ENCODE results near the gene CRYBG3. TPM values are rescaled to one million over a fixed set of nuclear protein-coding genes. Genes with fewer than 3 reads are reported as not detected.
"Not testable (repeated sequence)": the region's sequence is repeated elsewhere in the genome, so short reads cannot be mapped to it uniquely, and the experiment has no call there.

CRYBG3 gene
- total RNA-seq, 2 experiments from 2014 or later, result 1.6 to 1.8 TPM

- Mint-ChIP-seq H3K36me3 (ENCODE audit: low read depth) (no peaks in the 10 kb centered on the region), H3K4me1 (ENCODE audit: low read depth) (peaks cover 4% of the 10 kb centered on the region)
- POLR2A ChIA-PET, result no interaction called here
These were observed 79.8 kb downstream of the CRYBG3 start for GRCh38 chr3:97901313-97902248.

GRCh38 chr3:97909830-97910229 is 88.0 kb downstream of the CRYBG3 start:
- H3K27me3 Mint-ChIP-seq (ENCODE audit: low read depth); H3K27ac Mint-ChIP-seq; CTCF ChIA-PET; POLR2A ChIA-PET; DNase-seq; H3K4me3 Mint-ChIP-seq; ATAC-seq; H3K9me3 Mint-ChIP-seq (ENCODE audit: insufficient read depth): not testable (repeated sequence)
- Mint-ChIP-seq H3K36me3 (ENCODE audit: low read depth) (peaks cover 11% of the 10 kb centered on the region), H3K4me1 (ENCODE audit: low read depth) (peaks cover 29% of the 10 kb centered on the region)

More at GRCh38 chr3:97901313-97902248, 79.8 kb downstream of the CRYBG3 start:
- Mint-ChIP-seq H3K4me3 (no peak overlapping the region), H3K27me3 (ENCODE audit: low read depth) (no peaks in the 10 kb centered on the region), H3K27ac (no peak overlapping the region), H3K9me3 (ENCODE audit: insufficient read depth) (no peaks in the 10 kb centered on the region)
- CTCF ChIA-PET, result no interaction called here
- no peak for ATAC-seq
- no peak for DNase-seq

DNA sequence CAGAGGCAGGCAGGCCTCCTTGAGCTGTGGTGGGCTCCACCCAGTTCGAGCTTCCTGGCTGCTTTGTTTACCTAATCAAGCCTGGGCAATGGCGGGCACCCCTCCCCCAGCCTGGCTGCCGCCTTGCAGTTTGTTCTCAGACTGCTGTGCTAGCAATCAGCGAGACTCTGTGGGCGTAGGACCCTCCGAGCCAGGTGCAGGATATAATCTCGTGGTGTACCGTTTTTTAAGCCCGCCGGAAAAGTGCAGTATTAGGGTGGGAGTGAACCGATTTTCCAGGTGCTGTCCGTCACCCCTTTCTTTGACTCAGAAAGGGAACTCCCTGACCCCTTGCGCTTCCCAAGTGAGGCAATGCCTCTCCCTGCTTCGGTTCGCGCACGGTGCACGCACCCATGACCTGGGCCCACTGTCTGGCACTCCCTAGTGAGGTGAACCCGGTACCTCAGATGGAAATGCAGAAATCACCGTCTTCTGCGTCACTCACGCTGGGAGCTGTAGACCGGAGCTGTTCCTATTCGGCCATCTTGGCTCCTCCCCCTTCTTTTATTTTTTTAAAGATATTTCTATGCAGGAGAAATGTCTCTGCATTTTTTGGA is 88.5 kb downstream of the CRYBG3 start:
- DNase-seq, result peak; percentile 46
- H3K27ac Mint-ChIP-seq, result peak overlapping the region; percentile 87
- H3K9me3 Mint-ChIP-seq (ENCODE audit: insufficient read depth); CTCF ChIA-PET; H3K27me3 Mint-ChIP-seq (ENCODE audit: low read depth): not testable (repeated sequence)
- peak overlapping the region; percentile 72 for H3K4me3 Mint-ChIP-seq
- H3K4me1 Mint-ChIP-seq (ENCODE audit: low read depth), result peaks cover 33% of the 10 kb centered on the region
- peak; percentile 52 for ATAC-seq
- H3K36me3 Mint-ChIP-seq (ENCODE audit: low read depth), result peaks cover 12% of the 10 kb centered on the region
- POLR2A ChIA-PET, result interaction anchor here (1.1 kb wide), 1 partner anchor 19 kb away, joined by 4 read pairs; no protein-coding TSS in a partner anchor

GRCh38 chr3:97910931-97911351 is 89.1 kb downstream of the CRYBG3 start:
- H3K4me1 Mint-ChIP-seq (ENCODE audit: low read depth), result peaks cover 33% of the 10 kb centered on the region
- ATAC-seq (peak; percentile 82), DNase-seq (peak; percentile 45)
- H3K4me3 Mint-ChIP-seq, result peak overlapping the region; percentile 72
- peak overlapping the region; percentile 87 for H3K27ac Mint-ChIP-seq
- CTCF ChIA-PET, result interaction anchor here (1.2 kb wide), 1 partner anchor 93 kb away, joined by 3 read pairs; no protein-coding TSS in a partner anchor
- POLR2A ChIA-PET, result interaction anchor here (1.1 kb wide), 1 partner anchor 19 kb away, joined by 4 read pairs; no protein-coding TSS in a partner anchor
- peaks cover 14% of the 10 kb centered on the region for H3K36me3 Mint-ChIP-seq (ENCODE audit: low read depth)
- H3K27me3 Mint-ChIP-seq (ENCODE audit: low read depth), result no peaks in the 10 kb centered on the region
- H3K9me3 Mint-ChIP-seq (ENCODE audit: insufficient read depth), result no peaks in the 10 kb centered on the region

DNA sequence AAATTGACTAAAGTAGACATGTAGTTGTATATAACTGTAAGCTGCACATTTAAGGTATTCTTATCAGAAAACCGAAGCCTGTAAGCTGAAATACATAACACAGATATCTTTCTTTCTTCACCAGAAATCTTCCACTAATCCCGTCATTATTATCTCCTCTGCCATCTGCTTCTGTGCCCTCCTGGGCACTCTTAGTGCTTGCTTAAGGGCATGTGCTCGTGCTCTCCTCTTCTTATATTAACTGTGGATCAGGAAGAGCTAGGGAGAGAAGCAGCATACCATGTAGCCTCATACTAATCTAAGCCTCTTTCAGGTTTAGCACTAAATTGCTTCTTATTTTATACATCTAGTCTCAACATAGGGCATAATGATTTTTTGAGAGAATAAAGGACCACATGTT is 89.6 kb downstream of the CRYBG3 start:
- Mint-ChIP-seq H3K4me3 (no peak overlapping the region), H3K27me3 (ENCODE audit: low read depth) (no peaks in the 10 kb centered on the region), H3K27ac (peak overlapping the region; percentile 87), H3K36me3 (ENCODE audit: low read depth) (peaks cover 17% of the 10 kb centered on the region), H3K4me1 (ENCODE audit: low read depth) (peaks cover 33% of the 10 kb centered on the region), H3K9me3 (ENCODE audit: insufficient read depth) (no peaks in the 10 kb centered on the region)
- CTCF ChIA-PET, result interaction anchor here (1.2 kb wide), 1 partner anchor 94 kb away, joined by 3 read pairs; no protein-coding TSS in a partner anchor
- ATAC-seq (peak; percentile 18), DNase-seq (no peak)
- POLR2A ChIA-PET, result no interaction called here

DNA sequence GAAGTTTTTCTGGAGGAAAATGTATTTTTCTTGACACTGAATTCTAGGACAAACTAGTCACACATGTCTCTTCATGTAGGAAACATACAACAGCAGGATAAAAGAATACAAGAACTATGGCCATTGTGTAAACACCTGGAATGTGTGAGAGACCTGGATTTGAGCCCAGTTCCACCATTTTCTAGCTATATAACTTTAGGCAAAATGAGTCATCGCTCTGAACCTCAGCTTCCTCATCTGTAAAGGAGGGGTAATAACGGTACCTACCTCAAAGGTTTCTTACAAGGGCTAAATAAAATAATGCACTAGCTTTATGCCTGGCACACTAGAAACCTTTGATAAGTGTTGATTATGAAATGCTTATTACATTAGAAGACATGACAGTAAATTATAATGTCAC is 92.6 kb downstream of the CRYBG3 start:
- DNase-seq (no peak), ATAC-seq (no peak)
- H3K4me3 Mint-ChIP-seq, result no peak overlapping the region
- peaks cover 14% of the 10 kb centered on the region for H3K36me3 Mint-ChIP-seq (ENCODE audit: low read depth)
- no peaks in the 10 kb centered on the region for H3K27me3 Mint-ChIP-seq (ENCODE audit: low read depth)
- H3K4me1 Mint-ChIP-seq (ENCODE audit: low read depth), result peaks cover 33% of the 10 kb centered on the region
- CTCF ChIA-PET, result no interaction called here
- no peak overlapping the region for H3K27ac Mint-ChIP-seq
- POLR2A ChIA-PET, result no interaction called here
- H3K9me3 Mint-ChIP-seq (ENCODE audit: insufficient read depth), result no peaks in the 10 kb centered on the region

DNA sequence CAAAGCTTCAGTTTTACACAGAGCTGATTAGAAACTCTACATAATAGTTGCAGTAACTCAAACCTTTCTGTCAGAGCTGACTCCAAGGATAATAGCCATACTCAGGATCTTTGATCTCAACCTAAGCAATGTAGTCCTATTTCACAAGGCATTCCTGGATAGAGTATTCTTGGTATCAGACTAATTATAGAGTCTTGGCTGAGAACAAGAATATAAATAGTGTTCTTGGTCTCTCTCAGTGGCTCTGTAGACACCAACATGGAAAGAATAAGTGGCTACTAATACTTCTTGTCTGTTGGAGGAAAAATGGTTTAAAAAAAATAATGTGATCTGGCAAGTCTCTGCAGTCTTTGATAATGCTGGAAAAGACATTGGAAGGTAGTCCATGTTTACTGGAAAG is 94.8 kb downstream of the CRYBG3 start:
- ChIA-PET POLR2A (no interaction called here), CTCF (no interaction called here)
- Mint-ChIP-seq H3K4me3 (no peak overlapping the region), H3K36me3 (ENCODE audit: low read depth) (peaks cover 12% of the 10 kb centered on the region), H3K9me3 (ENCODE audit: insufficient read depth) (no peaks in the 10 kb centered on the region), H3K27me3 (ENCODE audit: low read depth) (no peaks in the 10 kb centered on the region), H3K27ac (no peak overlapping the region), H3K4me1 (ENCODE audit: low read depth) (peaks cover 18% of the 10 kb centered on the region)
- ATAC-seq, result no peak
- no peak for DNase-seq

- POLR2A ChIA-PET, result interaction anchor here (0.6 kb wide), 1 partner anchor 20 kb away, joined by 4 read pairs; no protein-coding TSS in a partner anchor
- DNase-seq (no peak), ATAC-seq (no peak)
- Mint-ChIP-seq H3K4me3 (no peak overlapping the region), H3K36me3 (ENCODE audit: low read depth) (peaks cover 17% of the 10 kb centered on the region), H3K4me1 (ENCODE audit: low read depth) (peaks cover 14% of the 10 kb centered on the region), H3K27ac (no peak overlapping the region), H3K27me3 (ENCODE audit: low read depth) (no peaks in the 10 kb centered on the region), H3K9me3 (ENCODE audit: insufficient read depth) (no peaks in the 10 kb centered on the region)
- CTCF ChIA-PET, result no interaction called here
These were observed 96.2 kb downstream of the CRYBG3 start for GRCh38 chr3:97917813-97918536.

DNA sequence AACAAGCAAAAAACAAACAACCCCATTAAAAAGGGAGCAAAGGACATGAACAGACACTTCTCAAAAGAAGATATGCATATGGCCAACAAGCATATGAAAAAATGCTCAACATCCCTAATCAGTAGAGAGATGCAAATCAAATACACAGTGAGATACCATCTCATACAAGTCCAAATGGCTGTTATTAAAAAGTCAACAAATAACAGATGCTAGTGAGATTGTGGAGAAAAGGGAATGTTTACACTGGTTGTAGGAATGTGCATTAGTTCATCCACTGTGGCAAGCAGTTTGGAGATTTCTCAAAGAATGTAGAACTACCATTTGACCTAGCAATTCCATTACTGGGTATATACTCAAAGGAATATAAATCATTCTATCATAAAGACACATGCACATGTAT is 105.9 kb downstream of the CRYBG3 start:
- Mint-ChIP-seq H3K27ac (no peak overlapping the region), H3K4me1 (ENCODE audit: low read depth) (no peaks in the 10 kb centered on the region), H3K36me3 (ENCODE audit: low read depth) (peaks cover 5% of the 10 kb centered on the region), H3K9me3 (ENCODE audit: insufficient read depth) (no peaks in the 10 kb centered on the region), H3K4me3 (no peak overlapping the region), H3K27me3 (ENCODE audit: low read depth) (no peaks in the 10 kb centered on the region)
- CTCF ChIA-PET, result no interaction called here
- DNase-seq, result no peak
- ATAC-seq, result no peak
- POLR2A ChIA-PET, result no interaction called here

GRCh38 chr3:97928986-97929385 is 107.2 kb downstream of the CRYBG3 start:
- H3K9me3 Mint-ChIP-seq (ENCODE audit: insufficient read depth), result no peaks in the 10 kb centered on the region
- H3K36me3 Mint-ChIP-seq (ENCODE audit: low read depth), result peaks cover 5% of the 10 kb centered on the region
- POLR2A ChIA-PET, result no interaction called here
- H3K27me3 Mint-ChIP-seq (ENCODE audit: low read depth), result no peaks in the 10 kb centered on the region
- no peak for DNase-seq
- CTCF ChIA-PET, result no interaction called here
- no peak for ATAC-seq
- H3K4me1 Mint-ChIP-seq (ENCODE audit: low read depth), result no peaks in the 10 kb centered on the region
- no peak overlapping the region for H3K4me3 Mint-ChIP-seq
- no peak overlapping the region for H3K27ac Mint-ChIP-seq

DNA sequence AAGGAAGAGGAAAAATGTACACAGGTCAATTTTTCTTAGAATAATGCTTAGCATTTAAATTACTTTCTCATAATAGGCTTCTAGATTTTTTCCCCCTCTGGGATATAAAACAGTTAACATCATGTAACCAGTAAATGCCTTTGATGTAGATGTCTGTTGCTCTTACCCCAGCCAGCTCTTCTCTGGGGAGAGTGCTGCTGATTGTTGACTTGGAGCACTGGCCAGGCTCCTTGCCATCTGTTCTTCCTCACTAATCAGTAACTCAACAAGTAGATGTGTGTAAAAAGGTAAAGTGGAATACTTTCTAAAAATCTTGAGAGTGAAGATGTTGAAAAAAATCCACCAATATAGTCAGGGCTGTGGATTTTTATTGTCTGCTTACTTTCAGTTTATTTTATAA is 108.2 kb downstream of the CRYBG3 start:
- no peak overlapping the region for H3K27ac Mint-ChIP-seq
- H3K27me3 Mint-ChIP-seq (ENCODE audit: low read depth), result no peaks in the 10 kb centered on the region
- no peak overlapping the region for H3K4me3 Mint-ChIP-seq
- ATAC-seq (no peak), DNase-seq (no peak)
- ChIA-PET CTCF (interaction anchor here (1.0 kb wide), 1 partner anchor 42 kb away, joined by 3 read pairs; no protein-coding TSS in a partner anchor), POLR2A (interaction anchor here (0.7 kb wide), 1 partner anchor 19 kb away, joined by 4 read pairs; no protein-coding TSS in a partner anchor)
- H3K4me1 Mint-ChIP-seq (ENCODE audit: low read depth), result no peaks in the 10 kb centered on the region
- peaks cover 5% of the 10 kb centered on the region for H3K36me3 Mint-ChIP-seq (ENCODE audit: low read depth)
- no peaks in the 10 kb centered on the region for H3K9me3 Mint-ChIP-seq (ENCODE audit: insufficient read depth)

Measured in activated CD8-positive, alpha-beta T cell treated with anti-CD3 and anti-CD28 coated beads, Interleukin-2, amount 10 ng/mL, durations not matched to agents 7 days and 5 days (primary cell).